Gastrocnemius medialis (tissue), 4 donors: ENCODE data around the gene NRN1L.

Experiments
- CTCF ChIP-seq, 5 experiments: fragments of 450-650 bp in 3 of 5; fragments of 200-600 bp in 2 of 5; sonication (generic) in 2 of 5; IDR thresholded peaks in 4 of 5; conservative IDR thresholded peaks in 1 of 5; 1 replicate in 4 of 5; 2 replicates in 1 of 5; pipeline ENCODE4 v1.5.1; 2016 to 2019; ENCODE audit warnings: antibody characterized with exemption in 5 of 5, mild to moderate bottlenecking in 3 of 5, moderate library complexity in 3 of 5
- POLR2A ChIP-seq, 2 donors: fragments of 450-650 bp; IDR thresholded peaks; one replicate each; pipeline ENCODE4 v1.6.1; 2017; ENCODE audit warnings: antibody characterized with exemption in 2 of 2, mild to moderate bottlenecking in 2 of 2, moderate library complexity in 2 of 2

GRCh38 chr16:67885545-67885944 lies 860 bp downstream of the NRN1L start:
- no peak for TF ChIP-seq CTCF (IDR thresholded peaks at IDR 0.05 in 4 of 5, conservative IDR thresholded peaks at IDR 0.05 in 1 of 5)
- no peak for TF ChIP-seq POLR2A (IDR thresholded peaks at IDR 0.05)
